GM18520 (cell line): ENCODE results near the gene MCC.

Experiments used
- ATAC-seq: cut with Tn5 transposase; IDR thresholded peaks from one replicate; pipeline ENCODE4 v1.9.1; 2021; ENCODE audit not compliant: unreplicated experiment

MCC gene

GRCh38 chr5:113062869-113063508 lies 425.3 kb downstream of the MCC start:
- ATAC-seq = no peak

GRCh38 chr5:113061846-113062780 lies 426.1 kb downstream of the MCC start:
- no peak for ATAC-seq

- no peak for ATAC-seq
These were observed 427.7 kb downstream of the MCC start for GRCh38 chr5:113060408-113061025.

- no peak for ATAC-seq
These were observed 428.8 kb downstream of the MCC start for GRCh38 chr5:113059232-113060040.

GRCh38 chr5:113058706-113059226 lies 429.5 kb downstream of the MCC start:
- no peak for ATAC-seq

- ATAC-seq = no peak
These were observed 430.0 kb downstream of the MCC start for GRCh38 chr5:113058269-113058668.

- no peak for ATAC-seq
These were observed 430.7 kb downstream of the MCC start for GRCh38 chr5:113057557-113057984.

GRCh38 chr5:113056988-113057387 lies 431.3 kb downstream of the MCC start:
- ATAC-seq = no peak

- ATAC-seq = no peak
These were observed 433.4 kb downstream of the MCC start for GRCh38 chr5:113054899-113055298.

GRCh38 chr5:113053511-113053995 lies 434.7 kb downstream of the MCC start:
- ATAC-seq = no peak

GRCh38 chr5:113052041-113052795 lies 436.0 kb downstream of the MCC start:
- no peak for ATAC-seq

GRCh38 chr5:113050721-113051382 lies 437.4 kb downstream of the MCC start:
- ATAC-seq = no peak

- ATAC-seq = no peak
These were observed 439.3 kb downstream of the MCC start for GRCh38 chr5:113048931-113049330.

- ATAC-seq = peak; percentile 84
These were observed 440.3 kb downstream of the MCC start for GRCh38 chr5:113047733-113048652.

- no peak for ATAC-seq
These were observed 441.0 kb downstream of the MCC start for GRCh38 chr5:113047234-113047633.

- no peak for ATAC-seq
These were observed 443.3 kb downstream of the MCC start for GRCh38 chr5:113044776-113045465.

GRCh38 chr5:113043491-113043931 lies 444.7 kb downstream of the MCC start:
- no peak for ATAC-seq
